ENCODE data around the gene NAIF1.

The NAIF1 gene

DNA sequence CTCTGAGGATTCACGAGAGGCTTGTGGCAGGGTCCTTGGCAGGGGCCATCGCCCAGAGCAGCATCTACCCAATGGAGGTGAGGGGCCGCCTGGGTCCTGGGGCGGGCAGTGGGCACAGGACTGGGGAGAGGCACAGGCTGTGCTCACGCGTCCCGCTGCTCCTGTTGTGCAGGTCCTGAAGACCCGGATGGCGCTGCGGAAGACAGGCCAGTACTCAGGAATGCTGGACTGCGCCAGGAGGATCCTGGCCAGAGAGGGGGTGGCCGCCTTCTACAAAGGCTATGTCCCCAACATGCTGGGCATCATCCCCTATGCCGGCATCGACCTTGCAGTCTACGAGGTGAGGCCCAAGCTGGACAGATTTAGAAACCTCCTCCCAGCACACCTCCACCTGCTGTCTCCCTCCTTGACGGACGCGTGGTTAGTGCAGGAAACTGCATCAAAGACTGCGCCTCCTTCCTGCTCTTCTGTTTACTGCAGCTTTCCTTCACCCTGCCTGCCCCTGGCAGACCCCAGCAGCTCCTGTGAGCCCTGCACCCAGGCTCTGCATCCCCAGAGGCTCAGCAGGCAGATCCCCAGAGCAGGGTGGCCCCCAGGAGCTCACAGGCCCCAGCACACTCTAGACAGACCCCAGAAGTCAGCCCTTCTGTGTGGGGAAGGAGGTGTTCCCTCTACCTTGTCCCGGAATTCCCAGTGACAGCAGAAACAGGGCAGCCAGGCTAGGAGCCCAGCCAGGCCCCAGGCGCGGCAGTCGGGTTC lies 39.2 kb upstream of the NAIF1 start:
- TF ChIP-seq, protein P1, sequence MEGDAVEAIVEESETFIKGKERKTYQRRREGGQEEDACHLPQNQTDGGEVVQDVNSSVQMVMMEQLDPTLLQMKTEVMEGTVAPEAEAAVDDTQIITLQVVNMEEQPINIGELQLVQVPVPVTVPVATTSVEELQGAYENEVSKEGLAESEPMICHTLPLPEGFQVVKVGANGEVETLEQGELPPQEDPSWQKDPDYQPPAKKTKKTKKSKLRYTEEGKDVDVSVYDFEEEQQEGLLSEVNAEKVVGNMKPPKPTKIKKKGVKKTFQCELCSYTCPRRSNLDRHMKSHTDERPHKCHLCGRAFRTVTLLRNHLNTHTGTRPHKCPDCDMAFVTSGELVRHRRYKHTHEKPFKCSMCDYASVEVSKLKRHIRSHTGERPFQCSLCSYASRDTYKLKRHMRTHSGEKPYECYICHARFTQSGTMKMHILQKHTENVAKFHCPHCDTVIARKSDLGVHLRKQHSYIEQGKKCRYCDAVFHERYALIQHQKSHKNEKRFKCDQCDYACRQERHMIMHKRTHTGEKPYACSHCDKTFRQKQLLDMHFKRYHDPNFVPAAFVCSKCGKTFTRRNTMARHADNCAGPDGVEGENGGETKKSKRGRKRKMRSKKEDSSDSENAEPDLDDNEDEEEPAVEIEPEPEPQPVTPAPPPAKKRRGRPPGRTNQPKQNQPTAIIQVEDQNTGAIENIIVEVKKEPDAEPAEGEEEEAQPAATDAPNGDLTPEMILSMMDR (IDR thresholded peaks at IDR 0.05; ENCODE audit: low read depth, low read length) = no peak
- TF ChIP-seq EZH2phosphoT487 (IDR thresholded peaks at IDR 0.05; ENCODE audit: low read depth) = no peak
- Histone ChIP-seq H3K36me3 (replicated peaks; ENCODE audit: low read depth, low read length) (peaks cover 40% of the 10 kb centered on the region), H3K79me2 (ENCODE audit: low read length) (no peaks in the 10 kb centered on the region), H3K9me3 (ENCODE audit: insufficient read depth, low read length) (no peaks in the 10 kb centered on the region), H2AFZ (ENCODE audit: low read depth, low read length) (no peak overlapping the region), H4K20me1 (ENCODE audit: insufficient read depth, low read length) (no peaks in the 10 kb centered on the region; the same call in 1 of the 2 replicates), H3K4me3 (ENCODE audit: low read length) (no peak overlapping the region), H3K9ac (ENCODE audit: low read length) (no peak overlapping the region), H3K27me3 (ENCODE audit: low read depth, low read length) (no peaks in the 10 kb centered on the region), H3K27ac (ENCODE audit: low read length) (no peak overlapping the region), H3K4me2 (ENCODE audit: low read length) (no peak overlapping the region), H3K4me1 (ENCODE audit: low read length) (no peaks in the 10 kb centered on the region)

DNA sequence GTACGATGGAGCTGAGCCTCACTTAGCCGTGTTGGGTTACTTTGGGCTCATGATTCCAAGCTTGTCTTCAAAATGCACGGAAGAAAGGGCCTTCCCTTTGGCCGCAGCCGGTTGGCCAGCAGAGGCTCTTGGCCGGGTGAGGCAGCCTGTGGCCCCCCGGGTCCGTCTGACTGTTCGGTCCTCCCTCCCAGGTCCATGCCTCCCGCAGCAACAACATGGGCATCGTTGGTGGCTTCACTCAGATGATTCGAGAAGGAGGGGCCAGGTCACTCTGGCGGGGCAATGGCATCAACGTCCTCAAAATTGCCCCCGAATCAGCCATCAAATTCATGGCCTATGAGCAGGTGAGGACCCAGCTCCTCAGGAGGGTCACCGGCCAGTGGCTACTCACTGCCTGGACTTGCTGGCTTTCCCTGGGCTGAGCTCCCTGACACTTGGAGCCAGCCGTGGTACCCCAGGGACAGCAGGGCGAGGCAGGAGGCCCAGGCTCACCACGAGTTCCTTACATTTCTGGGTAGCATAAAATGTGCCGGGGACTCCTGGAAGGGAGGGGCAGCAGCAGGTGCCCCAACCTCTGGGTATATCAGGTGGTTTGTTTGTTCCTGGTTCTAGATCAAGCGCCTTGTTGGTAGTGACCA lies 38.5 kb upstream of the NAIF1 start:
- Histone ChIP-seq H2AFZ (ENCODE audit: low read depth, low read length) (no peak overlapping the region), H3K27ac (ENCODE audit: low read length) (no peak overlapping the region), H3K9ac (ENCODE audit: low read length) (no peak overlapping the region), H3K4me3 (ENCODE audit: low read length) (no peak overlapping the region), H3K79me2 (ENCODE audit: low read length) (no peaks in the 10 kb centered on the region), H3K9me3 (ENCODE audit: insufficient read depth, low read length) (no peaks in the 10 kb centered on the region), H3K4me2 (ENCODE audit: low read length) (no peak overlapping the region), H3K36me3 (replicated peaks; ENCODE audit: low read depth, low read length) (peaks cover 39% of the 10 kb centered on the region), H3K27me3 (ENCODE audit: low read depth, low read length) (no peaks in the 10 kb centered on the region), H3K4me1 (ENCODE audit: low read length) (no peaks in the 10 kb centered on the region), H4K20me1 (ENCODE audit: insufficient read depth, low read length) (peaks cover 2% of the 10 kb centered on the region; the same call in 1 of the 2 replicates)
- no peak for TF ChIP-seq EZH2phosphoT487 (IDR thresholded peaks at IDR 0.05; ENCODE audit: low read depth)
- TF ChIP-seq, protein P1 (IDR thresholded peaks at IDR 0.05; ENCODE audit: low read depth, low read length) = no peak

GRCh38 chr9:128104171-128104618 lies 37.1 kb upstream of the NAIF1 start:
- H3K4me1 ChIP-seq (ENCODE audit: low read length) = no peaks in the 10 kb centered on the region
- no peak overlapping the region for H3K4me3 ChIP-seq (ENCODE audit: low read length)
- H3K27ac ChIP-seq (ENCODE audit: low read length) = no peak overlapping the region
- peaks cover 36% of the 10 kb centered on the region for H3K36me3 ChIP-seq (replicated peaks; ENCODE audit: low read depth, low read length)
- H3K9me3 ChIP-seq (ENCODE audit: insufficient read depth, low read length) = no peaks in the 10 kb centered on the region
- no peak overlapping the region for H3K9ac ChIP-seq (ENCODE audit: low read length)
- H3K27me3 ChIP-seq (ENCODE audit: low read depth, low read length) = no peaks in the 10 kb centered on the region
- TF ChIP-seq, protein P1 (IDR thresholded peaks at IDR 0.05; ENCODE audit: low read depth, low read length) = no peak
- no peak for TF ChIP-seq EZH2phosphoT487 (IDR thresholded peaks at IDR 0.05; ENCODE audit: low read depth)
- peaks cover 8% of the 10 kb centered on the region; the same call in 1 of the 2 replicates for H3K79me2 ChIP-seq (ENCODE audit: low read length)
- H4K20me1 ChIP-seq (ENCODE audit: insufficient read depth, low read length) = peaks cover 4% of the 10 kb centered on the region; the same call in 1 of the 2 replicates
- no peak overlapping the region for H3K4me2 ChIP-seq (ENCODE audit: low read length)
- no peak overlapping the region for H2AFZ ChIP-seq (ENCODE audit: low read depth, low read length)

DNA sequence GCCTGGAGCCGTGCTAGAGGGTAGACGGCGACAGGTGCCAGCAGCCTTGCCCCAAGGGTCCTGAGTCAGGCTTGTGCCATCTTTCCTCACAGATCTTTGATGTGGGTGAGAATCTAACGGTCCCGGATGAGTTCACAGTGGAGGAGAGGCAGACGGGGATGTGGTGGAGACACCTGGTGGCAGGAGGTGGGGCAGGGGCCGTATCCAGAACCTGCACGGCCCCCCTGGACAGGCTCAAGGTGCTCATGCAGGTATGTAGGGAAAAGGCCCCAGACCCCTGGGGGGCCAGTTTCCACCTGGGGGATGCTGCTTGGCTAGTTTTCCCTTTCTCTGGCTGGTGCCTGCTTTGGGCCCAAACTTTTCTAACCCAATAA lies 36.5 kb upstream of the NAIF1 start:
- H2AFZ ChIP-seq (ENCODE audit: low read depth, low read length) = no peak overlapping the region
- TF ChIP-seq EZH2phosphoT487 (IDR thresholded peaks at IDR 0.05; ENCODE audit: low read depth) = no peak
- TF ChIP-seq, protein P1 (IDR thresholded peaks at IDR 0.05; ENCODE audit: low read depth, low read length) = peak; percentile 50
- no peak overlapping the region for H3K4me3 ChIP-seq (ENCODE audit: low read length)
- H3K9ac ChIP-seq (ENCODE audit: low read length) = no peak overlapping the region
- H3K9me3 ChIP-seq (ENCODE audit: insufficient read depth, low read length) = no peaks in the 10 kb centered on the region
- peaks cover 36% of the 10 kb centered on the region for H3K36me3 ChIP-seq (replicated peaks; ENCODE audit: low read depth, low read length)
- H3K79me2 ChIP-seq (ENCODE audit: low read length) = peaks cover 14% of the 10 kb centered on the region
- no peak overlapping the region for H3K4me2 ChIP-seq (ENCODE audit: low read length)
- no peaks in the 10 kb centered on the region for H3K27me3 ChIP-seq (ENCODE audit: low read depth, low read length)
- no peaks in the 10 kb centered on the region for H3K4me1 ChIP-seq (ENCODE audit: low read length)
- no peak overlapping the region for H3K27ac ChIP-seq (ENCODE audit: low read length)
- peaks cover 4% of the 10 kb centered on the region; the same call in 1 of the 2 replicates for H4K20me1 ChIP-seq (ENCODE audit: insufficient read depth, low read length)
